Cerebellar nuclear complex (tissue), 1 donor: ENCODE measurements around the gene KRT15.

Experiments used
- DNase-seq, 2 experiments: peaks; one replicate each; lab custom pipeline; 2025; lab: John Stamatoyannopoulos, UW

KRT15 gene

GRCh38 chr17:41524261-41524660 lies 5.6 kb upstream of the KRT15 start:
- no peak for DNase-seq

GRCh38 chr17:41523787-41524186 lies 5.1 kb upstream of the KRT15 start:
- DNase-seq: no peak

- no peak for DNase-seq
These were observed 4.5 kb upstream of the KRT15 start for GRCh38 chr17:41523225-41523593.

GRCh38 chr17:41522301-41523224 lies 3.9 kb upstream of the KRT15 start:
- DNase-seq: no peak

GRCh38 chr17:41521574-41522261 lies 3.0 kb upstream of the KRT15 start:
- no peak for DNase-seq

- DNase-seq: no peak
These were observed 2.3 kb upstream of the KRT15 start for GRCh38 chr17:41520821-41521521.

- peak in 1 of 2 experiments; percentile 23 for DNase-seq
These were observed 973 bp upstream of the KRT15 start for GRCh38 chr17:41519501-41520224.

- no peak for DNase-seq
These were observed 659 bp downstream of the KRT15 start for GRCh38 chr17:41518031-41518430.

- DNase-seq: no peak
These were observed 1.8 kb downstream of the KRT15 start for GRCh38 chr17:41516830-41517283.

GRCh38 chr17:41516147-41516829 lies 2.4 kb downstream of the KRT15 start:
- DNase-seq: no peak

GRCh38 chr17:41513168-41513547 lies 5.5 kb downstream of the KRT15 start:
- DNase-seq: no peak

GRCh38 chr17:41512546-41513167 lies 6.0 kb downstream of the KRT15 start:
- DNase-seq: no peak

GRCh38 chr17:41511716-41512115 lies 7.0 kb downstream of the KRT15 start:
- DNase-seq: no peak

GRCh38 chr17:41511116-41511515 lies 7.6 kb downstream of the KRT15 start:
- DNase-seq: no peak

- DNase-seq: no peak
These were observed 8.2 kb downstream of the KRT15 start for GRCh38 chr17:41510251-41511065.

- DNase-seq: no peak
These were observed 11.3 kb downstream of the KRT15 start for GRCh38 chr17:41507315-41507880.

GRCh38 chr17:41505809-41506767 lies 12.6 kb downstream of the KRT15 start:
- DNase-seq: no peak

- DNase-seq: no peak
These were observed 13.5 kb downstream of the KRT15 start, which contains the start of gene KRT13 for GRCh38 chr17:41505007-41505808. KRT13 (minus strand) TSS chr17:41505612; CDS start chr17:41505550, 62 bp downstream.
